ENCODE results near the gene SLC25A25.

DNA sequence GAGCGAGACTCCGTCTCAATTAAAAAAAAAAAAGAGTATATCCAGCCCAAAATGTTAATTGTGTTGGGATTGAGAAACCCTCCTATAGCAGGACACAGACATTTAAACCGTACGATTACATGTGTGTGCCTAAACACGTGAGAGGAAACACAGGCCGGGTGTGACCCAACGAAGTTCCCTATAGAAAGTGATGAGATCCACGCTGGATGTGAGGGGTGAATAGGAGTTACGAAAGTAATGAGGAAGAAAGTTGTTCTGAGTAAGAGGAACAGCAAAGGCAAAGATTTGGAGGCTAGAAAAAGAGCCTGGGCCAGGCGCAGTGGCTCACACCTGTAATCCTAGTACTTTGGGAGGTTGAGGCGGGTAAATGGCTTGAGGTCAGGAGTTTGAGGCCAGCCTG lies 14.5 kb upstream of the SLC25A25 start:
- TF ChIP-seq, protein P1, sequence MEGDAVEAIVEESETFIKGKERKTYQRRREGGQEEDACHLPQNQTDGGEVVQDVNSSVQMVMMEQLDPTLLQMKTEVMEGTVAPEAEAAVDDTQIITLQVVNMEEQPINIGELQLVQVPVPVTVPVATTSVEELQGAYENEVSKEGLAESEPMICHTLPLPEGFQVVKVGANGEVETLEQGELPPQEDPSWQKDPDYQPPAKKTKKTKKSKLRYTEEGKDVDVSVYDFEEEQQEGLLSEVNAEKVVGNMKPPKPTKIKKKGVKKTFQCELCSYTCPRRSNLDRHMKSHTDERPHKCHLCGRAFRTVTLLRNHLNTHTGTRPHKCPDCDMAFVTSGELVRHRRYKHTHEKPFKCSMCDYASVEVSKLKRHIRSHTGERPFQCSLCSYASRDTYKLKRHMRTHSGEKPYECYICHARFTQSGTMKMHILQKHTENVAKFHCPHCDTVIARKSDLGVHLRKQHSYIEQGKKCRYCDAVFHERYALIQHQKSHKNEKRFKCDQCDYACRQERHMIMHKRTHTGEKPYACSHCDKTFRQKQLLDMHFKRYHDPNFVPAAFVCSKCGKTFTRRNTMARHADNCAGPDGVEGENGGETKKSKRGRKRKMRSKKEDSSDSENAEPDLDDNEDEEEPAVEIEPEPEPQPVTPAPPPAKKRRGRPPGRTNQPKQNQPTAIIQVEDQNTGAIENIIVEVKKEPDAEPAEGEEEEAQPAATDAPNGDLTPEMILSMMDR (IDR thresholded peaks at IDR 0.05; ENCODE audit: control extremely low read depth in 1 of 3, insufficient read depth in 1 of 3, low read depth in 1 of 3, low read length in 3 of 3), result no peak
- TF ChIP-seq HDAC6 (IDR thresholded peaks at IDR 0.05; ENCODE audit: low read depth, low read length) (no peak), POLR2AphosphoS5 (IDR thresholded peaks at IDR 0.05; ENCODE audit: low read depth, low read length) (no peak)
- TF ChIP-seq, protein P2, sequence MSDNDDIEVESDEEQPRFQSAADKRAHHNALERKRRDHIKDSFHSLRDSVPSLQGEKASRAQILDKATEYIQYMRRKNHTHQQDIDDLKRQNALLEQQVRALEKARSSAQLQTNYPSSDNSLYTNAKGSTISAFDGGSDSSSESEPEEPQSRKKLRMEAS (IDR thresholded peaks at IDR 0.05), result no peak
